Measurements from ENCODE around the gene EMP2.

DNA sequence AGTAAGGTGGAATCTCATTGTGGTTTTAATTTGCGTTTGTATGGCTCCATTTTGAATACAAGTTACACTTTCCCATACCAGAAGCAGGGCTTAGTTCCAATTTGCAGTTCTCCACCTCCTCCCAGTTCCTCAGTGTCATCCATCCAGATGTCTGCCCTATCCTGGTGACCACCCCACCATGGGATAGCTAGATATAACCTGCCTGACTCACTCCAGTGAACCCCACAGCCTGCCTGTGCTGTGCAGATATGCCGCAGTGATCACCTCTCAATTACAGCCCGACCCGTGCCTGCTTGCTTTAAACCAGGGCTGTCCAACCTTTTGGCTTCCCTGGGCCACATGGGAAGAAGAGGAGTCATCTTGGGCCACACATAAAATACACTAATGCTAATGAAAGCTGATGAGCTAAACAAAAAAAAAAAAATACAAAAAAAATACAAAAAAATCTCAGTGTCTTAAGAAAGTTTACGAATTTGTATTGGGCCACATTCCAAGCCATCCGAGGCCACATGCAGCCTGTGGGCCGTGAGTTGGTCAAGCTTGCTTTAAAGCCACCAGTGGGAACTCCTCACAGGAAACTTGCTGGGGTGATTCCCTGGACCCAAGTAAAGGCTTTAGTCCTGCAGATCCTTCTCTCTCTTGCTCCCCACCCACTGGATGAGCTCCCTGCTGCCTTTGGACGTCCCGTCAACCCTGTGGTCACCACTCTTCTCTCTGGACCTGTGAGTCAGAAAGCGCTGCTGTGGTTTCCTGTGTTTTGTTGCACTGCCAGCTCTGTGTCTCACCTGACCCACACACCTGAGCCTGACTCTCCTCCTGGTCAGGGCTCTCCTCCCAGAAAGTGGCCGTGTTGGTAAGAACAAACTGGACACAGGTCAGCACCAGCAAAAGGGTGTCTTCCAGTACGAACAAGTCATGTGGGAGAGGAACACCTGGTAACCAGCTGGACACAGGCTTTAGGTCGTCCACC lies 83.0 kb downstream of the EMP2 start:
- TF ChIP-seq YY1 (tag by site-specific recombination; IDR thresholded peaks at IDR 0.05), result no peak
- TF ChIP-seq ZNF426 (tag by site-specific recombination; IDR thresholded peaks at IDR 0.05), result no peak
- TF ChIP-seq, protein P1, sequence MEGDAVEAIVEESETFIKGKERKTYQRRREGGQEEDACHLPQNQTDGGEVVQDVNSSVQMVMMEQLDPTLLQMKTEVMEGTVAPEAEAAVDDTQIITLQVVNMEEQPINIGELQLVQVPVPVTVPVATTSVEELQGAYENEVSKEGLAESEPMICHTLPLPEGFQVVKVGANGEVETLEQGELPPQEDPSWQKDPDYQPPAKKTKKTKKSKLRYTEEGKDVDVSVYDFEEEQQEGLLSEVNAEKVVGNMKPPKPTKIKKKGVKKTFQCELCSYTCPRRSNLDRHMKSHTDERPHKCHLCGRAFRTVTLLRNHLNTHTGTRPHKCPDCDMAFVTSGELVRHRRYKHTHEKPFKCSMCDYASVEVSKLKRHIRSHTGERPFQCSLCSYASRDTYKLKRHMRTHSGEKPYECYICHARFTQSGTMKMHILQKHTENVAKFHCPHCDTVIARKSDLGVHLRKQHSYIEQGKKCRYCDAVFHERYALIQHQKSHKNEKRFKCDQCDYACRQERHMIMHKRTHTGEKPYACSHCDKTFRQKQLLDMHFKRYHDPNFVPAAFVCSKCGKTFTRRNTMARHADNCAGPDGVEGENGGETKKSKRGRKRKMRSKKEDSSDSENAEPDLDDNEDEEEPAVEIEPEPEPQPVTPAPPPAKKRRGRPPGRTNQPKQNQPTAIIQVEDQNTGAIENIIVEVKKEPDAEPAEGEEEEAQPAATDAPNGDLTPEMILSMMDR (tag by site-specific recombination; IDR thresholded peaks at IDR 0.05), result no peak
- no peak for TF ChIP-seq ZNF555 (tag by site-specific recombination; conservative IDR thresholded peaks at IDR 0.05)
- TF ChIP-seq ZNF174 (tag by site-specific recombination; IDR thresholded peaks at IDR 0.05), result no peak
- TF ChIP-seq ZNF274 (IDR thresholded peaks at IDR 0.05; ENCODE audit: low read length), result no peak
- TF ChIP-seq ZNF274 (tag by site-specific recombination; IDR thresholded peaks at IDR 0.05; ENCODE audit: borderline replicate concordance), result no peak
- no peak for TF ChIP-seq HOXA7 (CRISPR knock-in tag; IDR thresholded peaks at IDR 0.05; ENCODE audit: borderline replicate concordance)
- no peak for TF ChIP-seq MZF1 (tag by site-specific recombination; IDR thresholded peaks at IDR 0.05; ENCODE audit: borderline replicate concordance)
- TF ChIP-seq, protein P2, sequence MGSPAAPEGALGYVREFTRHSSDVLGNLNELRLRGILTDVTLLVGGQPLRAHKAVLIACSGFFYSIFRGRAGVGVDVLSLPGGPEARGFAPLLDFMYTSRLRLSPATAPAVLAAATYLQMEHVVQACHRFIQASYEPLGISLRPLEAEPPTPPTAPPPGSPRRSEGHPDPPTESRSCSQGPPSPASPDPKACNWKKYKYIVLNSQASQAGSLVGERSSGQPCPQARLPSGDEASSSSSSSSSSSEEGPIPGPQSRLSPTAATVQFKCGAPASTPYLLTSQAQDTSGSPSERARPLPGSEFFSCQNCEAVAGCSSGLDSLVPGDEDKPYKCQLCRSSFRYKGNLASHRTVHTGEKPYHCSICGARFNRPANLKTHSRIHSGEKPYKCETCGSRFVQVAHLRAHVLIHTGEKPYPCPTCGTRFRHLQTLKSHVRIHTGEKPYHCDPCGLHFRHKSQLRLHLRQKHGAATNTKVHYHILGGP (tag by site-specific recombination; IDR thresholded peaks at IDR 0.05), result no peak
- TF ChIP-seq, protein P3, sequence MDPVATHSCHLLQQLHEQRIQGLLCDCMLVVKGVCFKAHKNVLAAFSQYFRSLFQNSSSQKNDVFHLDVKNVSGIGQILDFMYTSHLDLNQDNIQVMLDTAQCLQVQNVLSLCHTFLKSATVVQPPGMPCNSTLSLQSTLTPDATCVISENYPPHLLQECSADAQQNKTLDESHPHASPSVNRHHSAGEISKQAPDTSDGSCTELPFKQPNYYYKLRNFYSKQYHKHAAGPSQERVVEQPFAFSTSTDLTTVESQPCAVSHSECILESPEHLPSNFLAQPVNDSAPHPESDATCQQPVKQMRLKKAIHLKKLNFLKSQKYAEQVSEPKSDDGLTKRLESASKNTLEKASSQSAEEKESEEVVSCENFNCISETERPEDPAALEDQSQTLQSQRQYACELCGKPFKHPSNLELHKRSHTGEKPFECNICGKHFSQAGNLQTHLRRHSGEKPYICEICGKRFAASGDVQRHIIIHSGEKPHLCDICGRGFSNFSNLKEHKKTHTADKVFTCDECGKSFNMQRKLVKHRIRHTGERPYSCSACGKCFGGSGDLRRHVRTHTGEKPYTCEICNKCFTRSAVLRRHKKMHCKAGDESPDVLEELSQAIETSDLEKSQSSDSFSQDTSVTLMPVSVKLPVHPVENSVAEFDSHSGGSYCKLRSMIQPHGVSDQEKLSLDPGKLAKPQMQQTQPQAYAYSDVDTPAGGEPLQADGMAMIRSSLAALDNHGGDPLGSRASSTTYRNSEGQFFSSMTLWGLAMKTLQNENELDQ (tag by site-specific recombination; IDR thresholded peaks at IDR 0.05; ENCODE audit: low read depth), result no peak
- TF ChIP-seq ZNF558 (tag by site-specific recombination; IDR thresholded peaks at IDR 0.05), result no peak
- no peak for TF ChIP-seq ZNF658 (tag by site-specific recombination; IDR thresholded peaks at IDR 0.05)
- no peak for TF ChIP-seq ZNF202 (tag by site-specific recombination; IDR thresholded peaks at IDR 0.05; ENCODE audit: borderline replicate concordance)
